Neural cell (in vitro differentiated cells): ENCODE data around the gene KIF23. TPM values are rescaled to one million over a fixed set of nuclear protein-coding genes. Genes with fewer than 3 reads are reported as not detected.

ENCODE experiments used
- H2AFZ ChIP-seq: fragments of 200-600, 300-800 bp; sonication (generic), shearing (Covaris generic); 2 replicates; pipeline ENCODE4 v1.6.0; 2014; ENCODE audit warnings: low read depth, mild to moderate bottlenecking, antibody characterized with exemption, low read length, moderate library complexity
- H3F3A ChIP-seq: fragments of 200-600 bp; shearing (Covaris generic); 2 replicates; pipeline ENCODE4 v1.6.1; 2016; ENCODE audit warnings: mild to moderate bottlenecking, moderate library complexity, mixed read lengths, antibody characterized with exemption, low read length; ENCODE audit not compliant: insufficient read depth, poor library complexity, severe bottlenecking
- H3K27ac ChIP-seq: fragments of 200-600, 300-800 bp; sonication (generic), shearing (Covaris generic); 2 replicates; pipeline ENCODE4 v1.5.1; 2014; ENCODE audit warnings: mild to moderate bottlenecking, low read length, moderate library complexity
- H3K27me3 ChIP-seq: fragments of 300-800, 200-600 bp; sonication (generic), shearing (Covaris generic); 2 replicates; pipeline ENCODE4 v1.6.0; 2014; ENCODE audit warnings: mild to moderate bottlenecking, low read depth, low read length, moderate library complexity; ENCODE audit not compliant: insufficient read depth
- H3K36me3 ChIP-seq: fragments of 300-800, 200-600 bp; sonication (generic), shearing (Covaris generic); 2 replicates; pipeline ENCODE4 v1.5.1; 2014; ENCODE audit warnings: mild to moderate bottlenecking, antibody characterized with exemption, low read length, moderate library complexity; ENCODE audit not compliant: insufficient read depth
- H3K4me2 ChIP-seq: fragments of 300-800, 200-600 bp; sonication (generic), shearing (Covaris generic); 2 replicates; pipeline ENCODE4 v1.6.0; 2014; ENCODE audit warnings: mild to moderate bottlenecking, low read length
- H3K4me3 ChIP-seq: fragments of 300-800, 200-600 bp; sonication (generic), shearing (Covaris generic); 2 replicates; pipeline ENCODE4 v1.5.1; 2014; ENCODE audit warnings: mild to moderate bottlenecking, low read length, moderate library complexity
- H3K79me2 ChIP-seq: fragments of 200-600 bp; shearing (Covaris generic); replicated peaks from 2 replicates; pipeline ENCODE4 v1.6.0; 2014; ENCODE audit warnings: mild to moderate bottlenecking, low read length, moderate library complexity; ENCODE audit not compliant: insufficient read depth
- H3K9ac ChIP-seq: fragments of 300-800, 200-600 bp; sonication (generic), shearing (Covaris generic); 2 replicates; pipeline ENCODE4 v1.6.1; 2016; ENCODE audit warnings: mild to moderate bottlenecking, low read length, mixed read lengths
- H3K9me2 ChIP-seq: fragments of 200-600 bp; shearing (Covaris generic); 2 replicates; pipeline ENCODE4 v1.6.1; 2016; ENCODE audit warnings: mild to moderate bottlenecking, low read length, mixed read lengths; ENCODE audit not compliant: insufficient read depth
- H3K9me3 ChIP-seq: fragments of 200-600, 300-800 bp; sonication (generic), shearing (Covaris generic); 2 replicates; pipeline ENCODE4 v1.6.1; 2016; ENCODE audit warnings: mild to moderate bottlenecking, mixed run types, low read length, moderate library complexity, mixed read lengths
- H4K20me1 ChIP-seq: fragments of 200-600 bp; shearing (Covaris generic); 2 replicates; pipeline ENCODE4 v1.6.1; 2016; ENCODE audit warnings: mild to moderate bottlenecking, mixed run types; ENCODE audit not compliant: insufficient read depth
- EP300 ChIP-seq: fragments of 450-650 bp; conservative IDR thresholded peaks from 2 replicates; pipeline ENCODE4 v1.6.1; 2014; ENCODE audit warnings: antibody characterized with exemption, mild to moderate bottlenecking, moderate library complexity; ENCODE audit not compliant: poor library complexity, severe bottlenecking
- EZH2 ChIP-seq: fragments of 200-600, 300-800 bp; shearing (Covaris generic), sonication (generic); IDR thresholded peaks from 2 replicates; pipeline ENCODE4 v1.6.1; 2014; ENCODE audit warnings: antibody characterized with exemption, low read length, borderline replicate concordance, mild to moderate bottlenecking; ENCODE audit not compliant: insufficient read depth, poor library complexity, severe bottlenecking
- MXI1 ChIP-seq: fragments of 450-650 bp; conservative IDR thresholded peaks from 2 replicates; pipeline ENCODE4 v1.6.1; 2014; ENCODE audit warnings: antibody characterized with exemption, mild to moderate bottlenecking; ENCODE audit not compliant: poor library complexity, severe bottlenecking
- POLR2AphosphoS5 ChIP-seq: IDR thresholded peaks from 2 replicates; pipeline ENCODE4 v1.6.1; 2012
- RAD21 ChIP-seq: fragments of 450-650 bp; conservative IDR thresholded peaks from 2 replicates; pipeline ENCODE4 v1.6.1; 2014; ENCODE audit warnings: antibody characterized with exemption, mild to moderate bottlenecking, moderate library complexity
- REST ChIP-seq: IDR thresholded peaks from 2 replicates; pipeline ENCODE4 v1.6.1; 2012; ENCODE audit warnings: borderline replicate concordance
- SMC3 ChIP-seq: fragments of 450-650 bp; conservative IDR thresholded peaks from 2 replicates; pipeline ENCODE4 v1.6.1; 2014; ENCODE audit warnings: antibody characterized with exemption, mild to moderate bottlenecking, moderate library complexity; ENCODE audit not compliant: poor library complexity
- TAF1 ChIP-seq: IDR thresholded peaks from 2 replicates; pipeline ENCODE4 v1.6.1; 2012; ENCODE audit warnings: low read depth
- polyA plus RNA-seq: library from polyadenylated mRNA; depleted of rRNA; stranded (reverse); fragments of >200 nt; gene quantifications from 2 replicates; pipeline ENCODE4 v1.2.3, GENCODE V29; 2014
- TF ChIP-seq, protein P1 (sequence below): fragments of 450-650 bp; IDR thresholded peaks from 2 replicates; pipeline ENCODE4 v1.5.1; 2014; ENCODE audit warnings: antibody characterized with exemption, mild to moderate bottlenecking, moderate library complexity; ENCODE audit not compliant: poor library complexity, severe bottlenecking

KIF23 gene
- polyA plus RNA-seq, 1 donor from 2014 or later = 1.7 TPM

DNA sequence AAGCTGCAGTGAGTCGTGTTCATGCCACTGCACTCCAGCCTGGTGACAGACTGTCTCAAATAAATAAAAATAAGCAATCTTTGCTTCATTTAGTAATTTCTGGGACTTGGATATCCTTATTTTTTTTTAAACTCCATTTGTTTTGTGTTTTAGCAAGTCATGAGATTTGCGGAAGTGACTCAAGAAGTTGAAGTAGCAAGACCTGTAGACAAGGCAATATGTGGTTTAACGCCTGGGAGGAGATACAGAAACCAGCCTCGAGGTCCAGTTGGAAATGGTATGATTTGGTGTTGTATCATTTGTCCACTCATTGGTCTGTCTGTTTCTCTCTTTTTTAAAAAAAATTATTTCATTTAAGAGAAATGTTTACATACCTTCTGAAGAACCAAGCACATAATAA is 21.8 kb downstream of the KIF23 start:
- Histone ChIP-seq H3K79me2 (no peaks in the 10 kb centered on the region), H4K20me1 (no peaks in the 10 kb centered on the region), H2AFZ (no peak overlapping the region), H3K4me2 (no peak overlapping the region), H3K27ac (no peak overlapping the region), H3K4me3 (no peak overlapping the region), H3K27me3 (no peaks in the 10 kb centered on the region), H3K36me3 (no peaks in the 10 kb centered on the region), H3K9ac (no peak overlapping the region), H3K9me3 (no peaks in the 10 kb centered on the region), H3K9me2 (no peaks in the 10 kb centered on the region), H3F3A (no peaks in the 10 kb centered on the region)
- no peak for TF ChIP-seq POLR2AphosphoS5
- TF ChIP-seq, protein P1, sequence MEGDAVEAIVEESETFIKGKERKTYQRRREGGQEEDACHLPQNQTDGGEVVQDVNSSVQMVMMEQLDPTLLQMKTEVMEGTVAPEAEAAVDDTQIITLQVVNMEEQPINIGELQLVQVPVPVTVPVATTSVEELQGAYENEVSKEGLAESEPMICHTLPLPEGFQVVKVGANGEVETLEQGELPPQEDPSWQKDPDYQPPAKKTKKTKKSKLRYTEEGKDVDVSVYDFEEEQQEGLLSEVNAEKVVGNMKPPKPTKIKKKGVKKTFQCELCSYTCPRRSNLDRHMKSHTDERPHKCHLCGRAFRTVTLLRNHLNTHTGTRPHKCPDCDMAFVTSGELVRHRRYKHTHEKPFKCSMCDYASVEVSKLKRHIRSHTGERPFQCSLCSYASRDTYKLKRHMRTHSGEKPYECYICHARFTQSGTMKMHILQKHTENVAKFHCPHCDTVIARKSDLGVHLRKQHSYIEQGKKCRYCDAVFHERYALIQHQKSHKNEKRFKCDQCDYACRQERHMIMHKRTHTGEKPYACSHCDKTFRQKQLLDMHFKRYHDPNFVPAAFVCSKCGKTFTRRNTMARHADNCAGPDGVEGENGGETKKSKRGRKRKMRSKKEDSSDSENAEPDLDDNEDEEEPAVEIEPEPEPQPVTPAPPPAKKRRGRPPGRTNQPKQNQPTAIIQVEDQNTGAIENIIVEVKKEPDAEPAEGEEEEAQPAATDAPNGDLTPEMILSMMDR = no peak
- TF ChIP-seq EP300 = no peak
- no peak for TF ChIP-seq REST
- no peak for TF ChIP-seq TAF1
- TF ChIP-seq MXI1 = no peak
- TF ChIP-seq RAD21 = no peak
- no peak for TF ChIP-seq SMC3
- TF ChIP-seq EZH2 = no peak

DNA sequence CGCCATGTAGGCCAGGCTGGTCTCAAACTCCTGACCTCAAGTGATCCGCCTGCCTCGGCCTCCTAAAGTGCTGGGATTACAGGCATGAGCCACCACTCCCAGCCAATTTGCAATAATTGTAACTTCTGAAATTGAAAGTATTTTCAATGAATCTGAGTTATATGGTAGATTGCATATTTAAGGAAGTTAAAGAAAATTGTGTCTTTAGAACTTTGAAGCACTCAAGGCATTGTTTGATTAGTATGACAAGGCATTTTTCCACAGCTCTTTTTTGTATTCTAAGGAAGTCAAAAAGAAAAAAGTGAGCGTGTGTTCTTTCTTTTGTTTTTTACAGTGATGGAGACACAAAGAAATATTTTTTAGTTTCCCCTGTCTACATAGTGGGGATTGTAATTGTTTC is 22.8 kb downstream of the KIF23 start:
- Histone ChIP-seq H3F3A (no peaks in the 10 kb centered on the region), H3K9me2 (no peaks in the 10 kb centered on the region), H3K36me3 (no peaks in the 10 kb centered on the region), H3K27ac (no peak overlapping the region), H3K27me3 (no peaks in the 10 kb centered on the region), H3K4me3 (no peak overlapping the region), H3K79me2 (no peaks in the 10 kb centered on the region), H2AFZ (no peak overlapping the region), H4K20me1 (no peaks in the 10 kb centered on the region), H3K9me3 (no peaks in the 10 kb centered on the region), H3K9ac (no peak overlapping the region), H3K4me2 (no peak overlapping the region)
- TF ChIP-seq RAD21 = no peak
- no peak for TF ChIP-seq SMC3
- TF ChIP-seq REST = no peak
- no peak for TF ChIP-seq EP300
- TF ChIP-seq POLR2AphosphoS5 = no peak
- TF ChIP-seq, protein P1 = no peak
- TF ChIP-seq TAF1 = no peak
- no peak for TF ChIP-seq EZH2
- TF ChIP-seq MXI1 = no peak
